Keratinocyte (primary cell): Measurements from ENCODE around the gene CCDC63. TPM values are rescaled to one million over a fixed set of nuclear protein-coding genes. Genes with fewer than 3 reads are reported as not detected.

Experiments used
- DNase-seq: peaks from one replicate; pipeline ENCODE4 v3.0.0-alpha.2; 2011; ENCODE audit warnings: low read depth, missing footprints, low spot score
- FAIRE-seq: peaks from 2 replicates; lab custom pipeline; 2011; peaks lifted over from hg19 to GRCh38; lab: Jason Lieb, UNC
- H2AFZ ChIP-seq: 2 replicates; pipeline ENCODE4 v1.6.0; 2012; ENCODE audit warnings: low read length, control low read depth, inconsistent platforms; ENCODE audit not compliant: control insufficient read depth
- H3K27ac ChIP-seq: 2 replicates; pipeline ENCODE4 v1.5.1; 2011; ENCODE audit warnings: low read length; ENCODE audit not compliant: control insufficient read depth, insufficient read depth
- H3K27me3 ChIP-seq: 3 replicates; pipeline ENCODE4 v1.6.0; 2011; ENCODE audit warnings: low read length; ENCODE audit not compliant: control insufficient read depth, insufficient read depth; ENCODE audit errors: extremely low read depth
- H3K36me3 ChIP-seq, 2 experiments: 2 replicates in 1 of 2; 3 replicates in 1 of 2; pipeline ENCODE4 v1.5.1; 2011; ENCODE audit warnings: low read length in 2 of 2, mild to moderate bottlenecking in 1 of 2; ENCODE audit not compliant: control insufficient read depth in 2 of 2, insufficient read depth in 2 of 2; ENCODE audit errors: extremely low read depth in 1 of 2
- H3K4me1 ChIP-seq: 3 replicates; pipeline ENCODE4 v1.5.1; 2011; ENCODE audit warnings: low read length; ENCODE audit not compliant: control insufficient read depth, insufficient read depth; ENCODE audit errors: extremely low read depth
- H3K4me2 ChIP-seq: 3 replicates; pipeline ENCODE4 v1.6.0; 2011; ENCODE audit warnings: low read depth, low read length; ENCODE audit not compliant: control insufficient read depth, insufficient read depth; ENCODE audit errors: extremely low read depth
- H3K4me3 ChIP-seq, 3 experiments: fragments of 200-600 bp in 1 of 3; sonication (generic) in 1 of 3; 2 replicates in 2 of 3; 3 replicates in 1 of 3; pipeline ENCODE4 v1.5.1; 2011 to 2016; ENCODE audit warnings: low read length in 3 of 3, mild to moderate bottlenecking in 3 of 3, control low read depth in 2 of 3, inconsistent platforms in 1 of 3, low read depth in 1 of 3, mixed read lengths in 1 of 3, mixed run types in 1 of 3, moderate library complexity in 1 of 3; ENCODE audit not compliant: control insufficient read depth in 2 of 3, insufficient read depth in 2 of 3; ENCODE audit errors: extremely low read depth in 1 of 3
- H3K79me2 ChIP-seq: 2 replicates; pipeline ENCODE4 v1.6.0; 2012; ENCODE audit warnings: low read length; ENCODE audit not compliant: control insufficient read depth, insufficient read depth
- H3K9ac ChIP-seq: 3 replicates; pipeline ENCODE4 v1.6.0; 2011; ENCODE audit warnings: low read length; ENCODE audit not compliant: control insufficient read depth, insufficient read depth; ENCODE audit errors: extremely low read depth
- H3K9me1 ChIP-seq: 3 replicates; pipeline ENCODE4 v1.6.0; 2011; ENCODE audit warnings: low read length; ENCODE audit not compliant: control insufficient read depth, insufficient read depth; ENCODE audit errors: extremely low read depth
- H3K9me3 ChIP-seq: 2 replicates; pipeline ENCODE4 v1.5.1; 2012; ENCODE audit warnings: low read depth, low read length; ENCODE audit not compliant: control insufficient read depth
- H4K20me1 ChIP-seq: 3 replicates; pipeline ENCODE4 v1.6.0; 2011; ENCODE audit warnings: low read length; ENCODE audit not compliant: control insufficient read depth, insufficient read depth; ENCODE audit errors: extremely low read depth
- CTCF ChIP-seq, 3 experiments: IDR thresholded peaks in 1 of 3; conservative IDR thresholded peaks in 1 of 3; optimal IDR thresholded peaks in 1 of 3; 2 replicates in 2 of 3; 3 replicates in 1 of 3; pipeline versions ENCODE3 to v1.5.1; 2011; ENCODE audit warnings: low read length in 3 of 3, mild to moderate bottlenecking in 3 of 3, moderate library complexity in 2 of 3, control low read depth in 1 of 3, inconsistent platforms in 1 of 3; ENCODE audit not compliant: insufficient read depth in 2 of 3; ENCODE audit errors: extremely low read depth in 1 of 3
- EZH2 ChIP-seq: IDR thresholded peaks from one replicate; pipeline ENCODE4 v1.6.1; 2012; ENCODE audit warnings: inconsistent platforms, mild to moderate bottlenecking, low read length, moderate library complexity
- dilution Hi-C: fragments of 300-500 bp; cut with MboI; formaldehyde crosslinking; loops from one replicate; pipeline ENCODE4 v1.7.0; 2020; ENCODE audit warnings: low sequenced_read_pairs; ENCODE audit not compliant: extremely low pct_ligation_motif_present
- polyA plus RNA-seq, 5 experiments: library from polyadenylated mRNA; depleted of rRNA in 3 of 5; stranded (reverse) in 3 of 5; stranded (forward) in 1 of 5; unstranded in 1 of 5; fragments of >200 nt; gene quantifications; 1 replicate in 1 of 5; 2 replicates in 3 of 5; 3 replicates in 1 of 5; pipeline versions ENCODE4 v1.2.1 to v1.2.3, GENCODE V29; 2011 to 2012; ENCODE audit warnings: missing spikeins in 2 of 5, low read depth in 1 of 5, low replicate concordance in 1 of 5

CCDC63 gene
- polyA plus RNA-seq, 1 donor (not counting 4 experiments of a cell fraction or from before 2014, with no cell fraction given) = not detected

- H3K36me3 ChIP-seq = no peaks in the 10 kb centered on the region
- DNase-seq (no peak), FAIRE-seq (no peak)
- no peak overlapping the region for H3K4me2 ChIP-seq
- H3K9me1 ChIP-seq = no peaks in the 10 kb centered on the region
- no peaks in the 10 kb centered on the region for H4K20me1 ChIP-seq
- H3K9me3 ChIP-seq = no peaks in the 10 kb centered on the region
- no peak for TF ChIP-seq CTCF (optimal IDR thresholded peaks at IDR 0.05 in 1 of 3, IDR thresholded peaks at IDR 0.05 in 1 of 3, conservative IDR thresholded peaks at IDR 0.05 in 1 of 3; ENCODE audit: extremely low read depth in 1 of 3, insufficient read depth in 2 of 3, low read length in 3 of 3)
- TF ChIP-seq EZH2 = no peak
- H3K9ac ChIP-seq = no peak overlapping the region
- dilution Hi-C loops = no loop called here
- H3K4me1 ChIP-seq = no peaks in the 10 kb centered on the region
- H2AFZ ChIP-seq = no peak overlapping the region
- no peaks in the 10 kb centered on the region for H3K79me2 ChIP-seq
- H3K4me3 ChIP-seq = no peak overlapping the region
- no peaks in the 10 kb centered on the region for H3K27me3 ChIP-seq
- H3K27ac ChIP-seq = no peak overlapping the region
Measured at GRCh38 chr12:110825530-110825929, 21.3 kb upstream of the CCDC63 start.

DNA sequence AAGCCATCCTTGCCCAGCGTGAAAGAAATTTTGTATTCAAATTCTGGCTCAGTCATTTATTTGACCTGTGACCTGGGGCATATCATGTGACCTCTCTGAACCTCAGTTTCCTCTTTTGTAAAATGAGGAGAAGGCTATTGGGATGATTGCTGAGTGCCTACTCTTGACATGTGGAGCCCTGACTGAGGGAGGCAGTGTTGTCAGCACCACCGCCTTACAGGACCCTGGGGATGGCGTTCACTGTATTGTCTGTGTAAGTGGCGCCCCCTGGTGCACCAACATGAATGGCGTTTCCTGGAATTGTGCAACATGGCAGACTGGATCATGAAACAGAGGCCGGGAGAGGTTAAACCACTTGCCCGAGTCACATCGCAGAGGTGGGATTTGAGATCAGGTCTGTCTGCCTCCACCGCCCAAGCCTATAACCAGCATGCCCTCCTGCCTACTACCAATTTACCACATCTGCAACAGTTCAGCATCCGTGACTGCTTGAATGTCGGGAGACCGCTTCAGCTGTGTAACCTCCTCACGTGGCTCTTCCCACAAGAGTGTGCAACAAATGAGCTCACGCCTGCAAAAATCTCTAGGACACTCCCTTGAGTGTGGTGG is 20.1 kb upstream of the CCDC63 start:
- peak; percentile 92 for FAIRE-seq
- Histone ChIP-seq H3K4me2 (no peak overlapping the region), H3K36me3 (no peaks in the 10 kb centered on the region), H4K20me1 (no peaks in the 10 kb centered on the region), H3K4me1 (no peaks in the 10 kb centered on the region), H3K27me3 (no peaks in the 10 kb centered on the region), H3K27ac (no peak overlapping the region), H3K79me2 (no peaks in the 10 kb centered on the region), H3K4me3 (no peak overlapping the region), H2AFZ (peak overlapping the region; percentile 40), H3K9me1 (no peaks in the 10 kb centered on the region), H3K9me3 (no peaks in the 10 kb centered on the region), H3K9ac (no peak overlapping the region)
- peak; percentile 36 for DNase-seq
- TF ChIP-seq EZH2 = no peak
- peak; percentile 82 to 98 (median 89) for TF ChIP-seq CTCF (optimal IDR thresholded peaks at IDR 0.05 in 1 of 3, IDR thresholded peaks at IDR 0.05 in 1 of 3, conservative IDR thresholded peaks at IDR 0.05 in 1 of 3; ENCODE audit: extremely low read depth in 1 of 3, insufficient read depth in 2 of 3, low read length in 3 of 3)
- dilution Hi-C loops = no loop called here
